K562 (cell line): Measurements from ENCODE around the gene ANO10. TPM values are rescaled to one million over a fixed set of nuclear protein-coding genes. Genes with fewer than 3 reads are reported as not detected.

Source experiments
- ATAC-seq: fragments of 200-7000 bp; cut with Tn5 transposase; 3 replicates; pipeline ENCODE4 v1.9.1; 2020; ENCODE audit warnings: moderate library complexity
- BruUV-seq: library from RNA; stranded (reverse); fragments of 400-500 nt; replicated peaks from 2 replicates; lab custom pipeline; 2021; lab: Mats Ljungman, UMichigan
- CTCF ChIA-PET: fragments of 300-600 bp; formaldehyde crosslinking; extraction: SDS; loops from one replicate; lab custom pipeline; 2021; ENCODE audit warnings: low intra/inter-chr PET ratio; lab: Yijun Ruan, JAX
- POLR2A ChIA-PET: fragments of 300-600, 350-650 bp; sonication (Branson Sonifier 250); formaldehyde crosslinking; extraction: SDS; loops from one replicate; lab custom pipeline; 2021; ENCODE audit warnings: antibody characterized with exemption, inconsistent platforms; lab: Yijun Ruan, JAX
- DNase-seq, 4 experiments: peaks; one replicate each; pipeline versions ENCODE4 v3.0.0 to v3.0.0-alpha.2; 2011 to 2018; ENCODE audit warnings: low spot score in 3 of 4, mixed read lengths in 3 of 4; ENCODE audit errors: extremely low read depth in 1 of 4
- FAIRE-seq: peaks from 2 replicates; lab custom pipeline; 2011; peaks lifted over from hg19 to GRCh38; lab: Jason Lieb, UNC
- H2AFZ ChIP-seq: 2 replicates; pipeline ENCODE4 v1.6.0; 2011; ENCODE audit warnings: low read depth, low read length, control low read depth, inconsistent platforms
- H3K27ac ChIP-seq: fragments of 200-600 bp; 3 replicates; pipeline ENCODE4 v1.8.0; 2011; ENCODE audit warnings: low read depth, mild to moderate bottlenecking, control low read depth, inconsistent platforms, low read length, moderate library complexity, mixed read lengths; ENCODE audit errors: extremely low read depth
- H3K27me3 ChIP-seq, 2 experiments: fragments of 300-600 bp in 1 of 2; 2 replicates in 1 of 2; 3 replicates in 1 of 2; pipeline versions ENCODE4 v1.6.0 to v1.8.0; 2011; ENCODE audit warnings: inconsistent platforms in 2 of 2, low read length in 2 of 2, mild to moderate bottlenecking in 1 of 2, mixed read lengths in 1 of 2, moderate library complexity in 1 of 2; ENCODE audit not compliant: control insufficient read depth in 2 of 2, insufficient read depth in 2 of 2
- H3K36me3 ChIP-seq: fragments of 300-600 bp; 3 replicates; pipeline ENCODE4 v1.8.0; 2011; ENCODE audit warnings: mild to moderate bottlenecking, low read length, inconsistent platforms; ENCODE audit not compliant: control insufficient read depth, insufficient read depth
- H3K4me1 ChIP-seq, 2 experiments: fragments of 200-600 bp in 1 of 2; replicated peaks in 1 of 2; 2 replicates in 1 of 2; 3 replicates in 1 of 2; pipeline versions ENCODE4 v1.5.1 to v1.8.0; 2011; ENCODE audit warnings: inconsistent platforms in 2 of 2, low read length in 2 of 2, mild to moderate bottlenecking in 1 of 2, mixed read lengths in 1 of 2, moderate library complexity in 1 of 2; ENCODE audit not compliant: control insufficient read depth in 2 of 2, insufficient read depth in 2 of 2
- H3K4me2 ChIP-seq: 2 replicates; pipeline ENCODE4 v1.6.1; 2011; ENCODE audit warnings: low read length, control low read depth, inconsistent platforms, mixed read lengths; ENCODE audit not compliant: insufficient read depth
- H3K4me3 ChIP-seq: fragments of 200-600 bp; sonication (generic), shearing (Covaris generic); 2 replicates; pipeline ENCODE4 v1.5.1; 2016; ENCODE audit warnings: control low read depth, inconsistent platforms
- H3K79me2 ChIP-seq: fragments of 200-600 bp; 3 replicates; pipeline ENCODE4 v1.8.0; 2011; ENCODE audit warnings: low read length, inconsistent platforms; ENCODE audit not compliant: control insufficient read depth, insufficient read depth
- H3K9ac ChIP-seq, 2 experiments: 2 replicates each; pipeline versions ENCODE4 v1.6.0 to v1.6.1; 2011; ENCODE audit warnings: low read depth in 2 of 2, low read length in 2 of 2, control low read depth in 1 of 2, inconsistent platforms in 1 of 2, mild to moderate bottlenecking in 1 of 2, mixed read lengths in 1 of 2; ENCODE audit not compliant: insufficient read depth in 1 of 2
- H3K9me1 ChIP-seq: one replicate; pipeline ENCODE4 v1.6.0; 2011; ENCODE audit warnings: inconsistent platforms, mild to moderate bottlenecking, low read length, moderate library complexity; ENCODE audit not compliant: control insufficient read depth, insufficient read depth
- H3K9me3 ChIP-seq: replicated peaks from 2 replicates; pipeline ENCODE4 v1.5.1; 2011; ENCODE audit warnings: low read depth, low read length, inconsistent platforms; ENCODE audit not compliant: control insufficient read depth, insufficient read depth
- H4K20me1 ChIP-seq: replicated peaks from 2 replicates; pipeline ENCODE4 v1.6.1; 2011; ENCODE audit warnings: low read length, inconsistent platforms, mixed read lengths; ENCODE audit not compliant: control insufficient read depth, insufficient read depth
- ETS2 ChIP-seq: IDR thresholded peaks from 2 replicates; pipeline ENCODE4 v1.6.1; 2016; ENCODE audit warnings: borderline replicate concordance, missing genetic modification characterization, mild to moderate bottlenecking, moderate library complexity, missing compliant biosample characterization; ENCODE audit not compliant: poor library complexity, severe bottlenecking
- HDAC2 ChIP-seq: fragments of 450-650 bp; IDR thresholded peaks from 2 replicates; pipeline ENCODE4 v1.6.1; 2016; ENCODE audit warnings: mild to moderate bottlenecking
- KLF6 ChIP-seq: fragments of 250-450 bp; sonication (Bioruptor Pico); IDR thresholded peaks from 2 replicates; pipeline ENCODE4 v1.4.0; 2020; ENCODE audit warnings: mild to moderate bottlenecking, moderate library complexity, borderline replicate concordance
- L3MBTL2 ChIP-seq: fragments of 450-650 bp; IDR thresholded peaks from 2 replicates; pipeline ENCODE4 v1.6.1; 2016; ENCODE audit warnings: mild to moderate bottlenecking, moderate library complexity
- MTA2 ChIP-seq: fragments of 450-650 bp; IDR thresholded peaks from 2 replicates; pipeline ENCODE4 v1.6.1; 2016; ENCODE audit warnings: low read depth
- NCOA1 ChIP-seq: fragments of 450-650 bp; IDR thresholded peaks from 2 replicates; pipeline ENCODE4 v1.6.1; 2016; ENCODE audit warnings: low read depth
- NR1H2 ChIP-seq: sonication (generic); formaldehyde crosslinking; IDR thresholded peaks from 2 replicates; pipeline ENCODE4 v1.4.0; 2020; ENCODE audit warnings: mild to moderate bottlenecking, missing genetic modification reagents
- PML ChIP-seq: IDR thresholded peaks from 2 replicates; pipeline ENCODE4 v1.6.1; 2012; ENCODE audit warnings: low read length, inconsistent platforms
- PTRF ChIP-seq: fragments of 450-650 bp; IDR thresholded peaks from 2 replicates; pipeline ENCODE4 v1.6.1; 2016; ENCODE audit warnings: mild to moderate bottlenecking, missing genetic modification characterization, missing compliant biosample characterization
- RBM25 ChIP-seq: fragments of 200-400 bp; formaldehyde crosslinking; IDR thresholded peaks from 2 replicates; pipeline ENCODE4 v1.6.1; 2018; ENCODE audit warnings: low read length, low read depth, moderate library complexity; ENCODE audit not compliant: severe bottlenecking
- ZNF589 ChIP-seq: fragments of 200-800 bp; sonication (Bioruptor generic); IDR thresholded peaks from 2 replicates; pipeline ENCODE4 v1.6.1; 2016; ENCODE audit warnings: low read depth, missing genetic modification characterization, missing compliant biosample characterization
- WGBS: fragments of 100-300 bp; shearing (Covaris generic); methylation state at CpG from one replicate; pipeline ENCODE4 v1.1.6; 2016; ENCODE audit warnings: low coverage, mixed read lengths; ENCODE audit not compliant: insufficient coverage; ENCODE audit errors: missing lambda C conversion rate; 5-methylcytosine and 5-hydroxymethylcytosine counted together
- in situ Hi-C: fragments of 300-500 bp; cut with MboI; formaldehyde crosslinking; loops from 4 replicates; pipeline ENCODE4 v1.15.0; 2018; ENCODE audit warnings: inconsistent platforms, mixed read lengths
- intact Hi-C: fragments of 100-400 bp; cut with micrococcal nuclease; formaldehyde crosslinking; loops from 2 replicates; pipeline ENCODE4 v1.14.2; 2022
- polyA plus RNA-seq, 8 experiments: library from polyadenylated mRNA; depleted of rRNA in 4 of 8; stranded (reverse) in 5 of 8; unstranded in 3 of 8; fragments of >200 nt; fragmentation: Nextera tagmentation in 2 of 8; fragmentation: Illumina TruSeq in 1 of 8; extraction: Ambion mirVana in 2 of 8; extraction: Trizol in 1 of 8; gene quantifications; 2 replicates each; pipeline versions ENCODE4 v1.2.1 to v1.2.3, GENCODE V29; 2011 to 2014; ENCODE audit warnings: inconsistent platforms in 1 of 8, missing spikeins in 1 of 8
- total RNA-seq, 7 experiments: library from RNA; depleted of rRNA in 6 of 7; stranded (reverse); fragments of >200 nt in 6 of 7; fragmentation: Illumina TruSeq in 2 of 7; extraction: Trizol in 2 of 7; gene quantifications; 2 replicates each; pipeline versions ENCODE4 v1.2.1 to v1.2.3, GENCODE V29; 2011 to 2021; ENCODE audit warnings: low replicate concordance in 1 of 7

ANO10 gene
- total and polyA plus RNA-seq, 9 of the 15 experiments (the other 6 are each of a cell fraction or from before 2014, with no cell fraction given), result 6.4 to 46.0 (median 32.3) TPM

- no peak for TF ChIP-seq ETS2
- TF ChIP-seq NCOA1, result no peak
- no peak for TF ChIP-seq L3MBTL2
- TF ChIP-seq ZNF589 (CRISPR knock-in tag), result peak; percentile 10; the same call in 1 of the 2 replicates
Measured at GRCh38 chr3:43388915-43389314, 232.9 kb downstream of the ANO10 start (continued).

GRCh38 chr3:43388175-43388574, 233.6 kb downstream of the ANO10 start:
- FAIRE-seq (no peak), DNase-seq (no peak), ATAC-seq (no peak)
- H3K27ac ChIP-seq, result no peak overlapping the region
- no peak overlapping the region for H3K4me2 ChIP-seq
- WGBS, result 71% methylated on average over 5 of the region's 5 CpGs
- intact Hi-C loops (no loop called here), in situ Hi-C loops (no loop called here)
- POLR2A ChIA-PET, result interaction anchor here (0.6 kb wide), 1 partner anchor 91 kb away, joined by 3 read pairs; no protein-coding TSS in a partner anchor
- no peaks in the 10 kb centered on the region for H3K27me3 ChIP-seq
- H3K9ac ChIP-seq, result no peak overlapping the region
- H4K20me1 ChIP-seq, result no peaks in the 10 kb centered on the region
- H3K36me3 ChIP-seq, result no peaks in the 10 kb centered on the region; the same call in 2 of the 3 replicates
- no peaks in the 10 kb centered on the region for H3K79me2 ChIP-seq
- BruUV-seq, result no TSS peak
- H3K4me1 ChIP-seq, result peaks cover 0 to 18% of the 10 kb centered on the region in 2 experiments; a peak in 4 of 5 replicates
- TF ChIP-seq KLF6 (CRISPR knock-in tag) (no peak), PTRF (tag) (no peak), NR1H2 (CRISPR knock-in tag) (no peak), PML (no peak), HDAC2 (no peak), RBM25 (no peak), MTA2 (no peak)
- H3K9me1 ChIP-seq, result no peaks in the 10 kb centered on the region
- no peak overlapping the region for H2AFZ ChIP-seq
- no peak overlapping the region for H3K4me3 ChIP-seq
- CTCF ChIA-PET, result no interaction called here
- H3K9me3 ChIP-seq, result no peaks in the 10 kb centered on the region
